NCI-H187 treated with DMSO at 0.1 percent for 48 hours (cell line): ENCODE data around the gene ASXL1.

Source experiments
- DNase-seq: peaks from one replicate; lab custom pipeline; 2025; lab: John Stamatoyannopoulos, UW

ASXL1 gene

DNA sequence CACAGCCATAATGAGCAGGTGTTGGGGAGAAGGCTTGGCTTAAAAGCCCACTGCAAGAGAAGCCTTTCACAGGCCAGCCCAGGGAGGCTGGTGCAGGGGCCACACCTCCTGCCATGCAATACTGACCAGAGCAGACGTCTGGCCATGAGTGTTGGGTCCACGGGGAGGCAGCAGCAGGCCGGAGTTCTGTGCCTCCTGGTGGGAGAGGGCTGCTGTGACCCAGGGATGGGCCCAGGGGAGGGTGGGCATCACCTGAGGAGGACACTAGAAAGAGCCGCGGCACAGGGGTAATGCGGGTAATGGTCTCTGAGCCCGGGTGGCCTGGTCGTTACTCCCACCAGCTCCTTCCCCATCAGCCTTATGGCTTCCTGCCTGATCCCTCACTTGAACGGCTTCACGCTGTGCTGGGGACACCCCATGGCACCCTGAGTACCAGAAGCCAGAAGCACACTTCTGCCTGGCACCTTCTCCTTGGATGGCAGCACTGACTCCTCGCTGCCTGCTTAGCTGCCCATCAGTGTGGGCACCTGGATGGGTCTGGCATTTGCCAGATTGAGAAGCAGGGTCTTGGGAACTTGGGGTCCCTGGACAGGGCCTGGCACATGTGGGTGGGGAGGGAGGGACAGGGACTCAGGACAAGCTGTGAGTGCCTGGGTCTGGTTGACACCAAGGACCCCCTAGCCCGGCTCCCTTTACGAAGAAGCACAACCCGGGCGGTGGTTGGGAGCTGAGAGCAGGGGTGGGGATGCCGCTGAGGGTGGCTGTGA is 108.8 kb downstream of the ASXL1 start:
- no peak for DNase-seq

DNA sequence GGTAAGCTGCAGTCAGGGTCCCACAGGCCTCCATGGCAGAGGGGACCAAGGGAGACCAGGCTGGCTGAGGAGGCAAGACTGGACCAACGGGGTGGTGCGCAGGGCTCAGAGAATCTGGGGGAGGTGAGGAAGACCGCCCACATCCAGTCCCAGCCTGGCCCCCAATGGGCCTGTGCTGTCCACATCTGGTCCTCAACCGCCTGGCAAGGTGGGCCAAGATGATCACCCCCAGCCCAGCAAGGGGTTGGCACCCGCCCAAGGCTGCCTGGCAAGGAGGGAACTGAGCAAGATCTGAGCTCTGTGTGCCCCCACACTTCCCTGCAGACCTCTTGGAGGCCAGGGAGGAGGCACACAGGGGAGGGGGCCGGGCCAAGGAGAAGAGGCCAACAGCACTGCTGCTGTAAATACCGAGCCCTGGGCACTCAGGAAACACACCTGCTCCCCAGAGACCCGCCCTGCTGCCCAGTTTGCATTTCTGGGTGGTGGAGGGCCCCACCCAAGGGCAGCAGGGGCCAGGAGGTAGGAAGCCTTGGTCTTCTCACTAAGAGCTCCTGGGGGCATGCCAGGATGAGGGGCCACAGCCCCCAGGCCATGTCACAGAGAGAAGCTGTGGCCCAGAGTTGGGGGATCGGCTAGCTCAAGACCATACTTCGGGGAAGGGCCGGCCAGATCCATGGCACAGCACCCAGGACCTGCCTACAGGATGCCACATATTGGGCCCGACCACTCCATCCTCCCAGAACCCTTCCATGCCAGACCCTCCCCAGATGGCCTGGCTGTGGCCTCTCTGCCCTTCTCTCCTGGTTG is 109.6 kb downstream of the ASXL1 start:
- no peak for DNase-seq

DNA sequence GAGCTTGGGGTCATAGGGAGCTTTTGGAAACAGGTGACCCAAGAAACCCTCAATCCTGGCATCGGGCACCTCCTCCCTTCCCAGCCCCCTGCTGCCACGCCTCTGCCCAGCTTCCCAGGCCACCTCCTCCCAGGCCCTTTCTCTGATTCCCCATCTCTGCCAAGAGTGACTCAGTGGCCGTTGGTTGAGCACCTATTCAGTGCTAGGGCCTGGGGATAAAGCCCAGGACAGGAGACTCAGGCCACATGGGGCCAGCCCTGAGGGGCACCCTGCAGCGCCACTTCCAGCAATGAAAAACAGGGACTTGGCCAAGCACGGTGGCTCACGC is 110.1 kb downstream of the ASXL1 start:
- DNase-seq: no peak

DNA sequence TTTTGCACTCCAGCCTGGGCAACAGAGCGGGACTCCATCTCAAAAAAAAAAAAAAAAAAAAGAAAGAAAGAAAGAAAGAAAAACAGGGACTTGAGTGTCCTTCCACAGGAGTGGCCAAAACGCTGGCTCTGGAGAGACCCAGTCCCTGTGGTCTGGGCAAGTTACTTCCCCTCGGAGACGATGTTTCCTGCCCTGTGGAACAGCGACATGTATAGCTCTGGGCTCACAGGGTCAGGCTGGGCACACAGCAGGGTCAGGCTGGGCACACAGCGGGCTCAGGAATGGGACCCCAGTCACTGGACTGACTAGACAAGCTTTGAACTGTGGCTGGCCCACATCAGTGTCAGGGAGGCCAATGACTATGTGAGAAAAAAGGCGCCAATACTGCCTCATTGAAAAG is 110.7 kb downstream of the ASXL1 start:
- DNase-seq: no peak

DNA sequence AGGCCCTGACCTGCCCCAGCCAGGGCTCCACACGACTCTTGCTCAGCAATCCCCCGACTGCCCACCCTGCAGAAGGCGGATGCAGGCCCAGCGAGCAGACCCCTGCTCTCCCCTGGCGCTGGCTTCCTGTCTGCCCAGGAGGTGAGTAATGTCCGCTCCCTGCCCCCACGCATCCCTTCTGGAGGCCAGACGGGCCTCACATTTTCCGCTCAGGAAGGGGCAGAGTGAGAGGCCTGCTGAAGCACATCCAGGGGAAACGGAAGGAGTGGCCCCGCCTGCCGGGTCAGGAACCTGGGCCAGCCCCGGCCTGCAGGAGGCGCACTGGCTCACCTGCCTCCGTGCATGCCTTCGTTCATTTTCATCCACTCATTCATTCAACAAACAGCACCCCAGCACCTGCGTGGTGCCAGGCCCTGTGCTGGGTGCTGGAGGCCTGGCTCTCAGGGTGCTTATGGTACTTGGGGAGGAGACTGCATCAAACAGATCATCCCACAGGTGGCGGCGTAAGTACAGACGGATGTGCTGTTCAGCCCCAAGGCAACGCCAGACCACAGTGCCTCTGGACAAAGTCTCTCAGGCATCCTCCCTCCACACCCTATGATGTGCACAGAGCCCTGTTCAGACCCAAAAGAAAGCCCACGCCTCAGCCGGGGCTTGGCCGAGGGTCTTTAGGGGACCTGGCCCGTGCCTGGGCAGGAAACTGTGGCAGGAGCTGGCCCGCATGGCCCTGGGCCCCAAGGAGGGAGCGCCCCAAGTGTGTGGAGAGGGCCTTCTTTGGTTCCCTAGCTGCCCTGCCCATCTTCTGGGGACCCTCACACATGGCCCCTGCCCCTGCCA is 112.1 kb downstream of the ASXL1 start:
- no peak for DNase-seq

DNA sequence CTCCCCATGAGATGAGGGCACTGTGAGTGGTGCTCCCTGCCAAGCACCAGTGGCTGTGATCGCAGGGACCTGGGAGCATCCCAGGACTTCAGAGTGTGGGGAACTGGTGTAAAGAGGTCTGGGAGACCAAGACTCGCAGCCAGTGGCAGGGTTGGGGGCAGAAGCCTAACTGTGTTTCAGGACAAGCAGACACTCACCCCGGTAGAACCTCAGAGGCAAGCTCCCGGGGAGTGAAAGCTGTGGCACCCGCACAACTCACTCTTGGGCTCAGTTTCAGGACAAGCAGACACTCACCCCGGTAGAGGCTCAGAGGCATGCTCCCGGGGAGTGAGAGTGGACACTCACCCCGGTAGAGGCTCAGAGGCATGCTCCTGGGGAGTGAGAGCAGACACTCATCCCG is 112.8 kb downstream of the ASXL1 start:
- DNase-seq: no peak

DNA sequence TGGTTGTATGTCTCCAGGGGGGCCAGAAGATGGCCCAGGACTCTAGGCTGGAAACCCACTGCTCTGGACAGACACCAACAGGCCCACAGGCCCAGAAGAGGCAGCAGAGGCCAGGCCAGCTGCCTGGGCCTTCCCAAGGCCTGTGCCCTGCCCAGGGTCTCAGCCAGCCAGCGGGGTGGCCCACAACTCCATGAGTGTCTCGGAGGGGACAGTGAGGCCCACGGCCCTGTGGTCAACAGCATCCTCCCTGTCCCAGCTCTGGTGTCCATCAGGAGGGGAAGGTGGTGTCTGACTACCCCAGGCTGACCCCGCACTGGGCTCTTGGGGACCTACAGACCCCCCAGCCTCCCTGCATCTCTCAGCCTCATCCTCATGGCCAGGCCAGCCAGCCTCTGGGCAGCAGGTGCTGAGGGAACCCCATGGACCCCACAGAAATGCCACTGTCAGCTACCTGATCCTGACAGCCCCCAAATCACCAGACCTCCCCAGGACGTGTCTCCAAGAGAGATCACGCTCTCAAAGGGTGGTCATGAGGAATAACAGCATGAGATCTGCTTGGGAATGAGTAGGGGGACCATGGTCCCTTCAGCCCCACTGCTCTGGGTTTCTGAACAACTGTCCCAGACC is 114.6 kb downstream of the ASXL1 start:
- no peak for DNase-seq

DNA sequence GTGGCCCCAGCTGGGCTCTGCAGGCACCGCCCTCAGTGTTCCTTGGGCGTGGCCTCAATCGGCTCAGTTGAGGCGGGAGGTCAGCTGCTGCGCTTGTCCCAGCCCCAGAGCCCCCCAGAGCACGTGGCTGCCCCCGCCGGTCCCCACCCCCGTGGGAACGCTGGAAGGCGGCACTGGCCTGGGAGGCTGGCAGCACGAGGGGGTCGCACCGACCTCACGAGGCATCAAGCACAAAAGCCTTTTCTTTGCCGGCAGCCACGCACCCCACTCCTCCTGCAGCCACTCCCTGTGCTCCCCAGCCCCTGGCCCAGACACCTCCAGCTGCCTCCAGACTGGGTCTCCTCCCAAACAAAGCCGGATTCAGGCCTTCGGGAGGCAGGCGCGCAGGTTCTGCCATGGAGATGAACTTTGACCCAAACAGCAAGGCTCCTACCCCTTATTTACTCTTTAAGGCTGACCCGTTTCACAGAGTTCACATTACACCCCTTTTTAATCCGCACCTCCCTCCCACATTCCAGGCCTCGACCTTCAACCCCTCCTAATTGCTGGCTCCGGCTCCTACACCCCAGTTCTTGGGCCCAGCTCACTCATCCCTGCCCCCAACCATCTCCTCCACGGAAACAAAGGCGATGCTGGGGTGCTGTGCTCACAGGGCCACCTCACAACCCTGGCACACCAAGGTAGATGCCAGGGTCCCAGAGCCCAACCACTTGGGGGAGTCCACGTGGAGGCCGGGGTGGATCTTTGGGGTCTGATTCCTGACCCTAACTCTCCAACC is 115.3 kb downstream of the ASXL1 start:
- DNase-seq: no peak

DNA sequence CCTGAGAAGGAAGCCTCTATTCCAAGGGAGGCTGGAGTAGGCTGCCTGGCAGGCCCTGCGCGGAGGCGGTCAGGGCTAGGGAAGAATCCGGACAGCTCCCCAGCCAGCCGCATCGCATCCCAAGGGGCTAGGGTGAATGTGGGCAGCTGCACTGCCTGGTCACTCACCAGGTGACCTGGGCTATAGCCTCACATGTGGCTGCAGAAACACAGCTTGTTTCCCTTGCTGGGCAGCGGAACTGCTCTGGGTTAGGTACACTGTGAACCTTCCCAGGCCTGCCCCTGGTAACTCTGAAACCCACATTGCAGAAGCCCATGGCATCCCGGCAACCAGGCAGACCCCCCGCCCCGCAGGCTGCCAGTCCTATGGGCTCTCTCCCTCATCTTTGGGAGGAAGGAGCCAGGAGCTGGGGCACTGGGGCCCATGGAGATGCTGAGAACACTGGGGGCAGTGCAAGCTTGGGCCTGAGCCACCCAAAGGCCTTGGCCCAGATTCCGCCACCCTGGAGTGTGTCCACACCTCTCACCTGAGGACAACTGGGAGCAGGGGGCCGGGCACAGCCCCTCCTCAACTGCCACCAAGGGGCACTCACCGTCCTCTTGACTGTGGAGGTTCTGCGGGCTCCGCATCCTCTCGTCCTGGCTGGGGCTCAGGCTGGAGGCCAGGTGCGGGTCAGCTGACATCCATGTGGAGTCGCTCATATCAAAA is 116.0 kb downstream of the ASXL1 start:
- DNase-seq: no peak

DNA sequence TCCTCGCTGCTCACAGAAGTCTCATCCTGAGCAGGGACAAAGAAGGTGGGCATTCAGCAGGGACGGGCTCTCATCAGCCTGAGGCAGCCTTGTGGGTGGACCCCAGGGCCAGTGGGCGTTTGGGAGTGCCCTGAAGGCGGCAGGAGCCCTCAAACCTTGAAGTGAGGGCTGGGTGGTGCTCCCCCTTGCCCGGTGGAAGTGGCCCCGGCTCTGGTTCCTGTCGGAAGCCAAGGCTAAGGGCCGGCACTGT is 116.5 kb downstream of the ASXL1 start:
- DNase-seq: no peak

DNA sequence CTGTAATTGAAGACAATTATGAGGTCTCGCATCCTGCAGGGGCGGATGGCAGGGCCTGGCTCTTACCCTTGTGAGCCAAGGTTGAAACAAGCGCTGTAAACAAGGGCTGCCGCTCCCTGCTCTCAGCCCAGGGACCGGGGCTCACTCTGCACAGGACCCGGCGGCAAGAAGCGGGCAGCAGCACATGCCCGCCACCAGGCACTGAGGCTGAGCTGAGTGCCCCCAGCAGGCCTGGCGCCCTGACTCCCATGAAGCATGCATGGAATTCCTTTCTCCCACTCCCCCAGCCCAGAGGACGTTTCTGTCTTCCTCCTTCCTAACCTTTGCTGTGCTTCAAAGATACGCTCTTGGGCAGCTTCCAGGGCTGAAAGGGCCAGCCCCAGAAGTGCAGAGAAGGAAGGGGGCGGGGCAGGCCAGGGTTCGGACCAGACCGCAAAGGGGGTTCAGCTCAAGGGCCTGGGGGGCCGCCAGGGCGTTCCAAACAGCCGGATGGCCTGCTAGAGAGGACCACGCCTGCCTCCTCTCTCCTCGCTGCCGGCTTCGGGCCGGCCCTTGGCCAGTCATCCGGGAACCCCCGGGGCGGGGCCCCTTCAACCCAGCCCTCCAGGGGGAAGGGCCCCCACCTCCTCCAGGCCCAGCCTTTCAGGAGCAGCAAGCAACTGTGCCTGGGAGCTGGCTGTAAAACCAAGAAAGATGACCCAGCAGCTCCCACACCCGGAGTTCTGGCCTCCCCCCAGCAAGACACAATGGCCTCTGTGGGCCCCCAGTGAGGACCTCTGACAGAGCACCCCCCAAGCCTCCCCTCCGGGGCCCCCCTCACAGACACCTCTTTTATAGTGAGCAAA is 117.1 kb downstream of the ASXL1 start:
- DNase-seq: no peak

DNA sequence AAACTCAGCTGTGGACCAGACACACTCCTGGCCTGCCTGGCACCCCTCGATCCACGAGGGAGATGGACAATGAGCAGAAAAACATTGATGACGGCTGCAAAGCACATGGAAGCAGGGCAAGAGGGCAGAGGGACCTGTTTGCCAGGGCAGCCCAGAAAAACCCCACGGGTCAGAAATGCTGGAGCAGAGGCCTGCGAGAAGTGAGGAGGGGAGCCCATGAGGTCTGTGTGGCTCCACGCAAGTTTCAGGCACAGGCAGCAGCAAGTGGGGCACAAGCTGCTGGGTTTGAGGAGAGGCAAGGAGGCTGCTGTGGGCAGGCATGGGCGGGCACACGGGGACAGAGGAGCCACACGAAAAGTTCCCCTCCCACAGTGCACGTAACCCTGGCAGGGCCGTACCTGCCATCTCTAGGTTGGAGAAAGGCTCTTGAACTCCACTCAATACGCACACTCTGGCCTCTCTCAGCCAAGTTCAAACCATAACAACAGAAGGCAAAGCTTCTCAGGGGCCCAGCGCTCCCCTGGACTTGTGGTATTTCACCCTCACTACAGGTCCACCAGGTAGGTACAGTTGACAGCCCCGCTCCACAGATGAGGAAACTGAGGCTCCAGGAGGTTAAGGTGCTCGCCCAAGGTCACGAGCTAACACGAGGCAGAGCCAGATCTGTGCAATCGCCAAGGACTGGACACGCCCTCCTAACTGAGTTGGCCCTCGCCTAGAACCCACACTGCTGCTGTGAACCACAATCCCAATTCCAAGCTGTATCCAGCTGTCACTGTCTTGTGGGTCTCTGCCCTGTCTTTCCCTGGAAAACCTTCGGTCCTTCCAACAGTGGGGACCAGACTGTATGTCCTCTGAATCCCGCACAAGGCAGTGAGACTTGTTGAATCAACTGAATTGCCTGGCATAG is 118.8 kb downstream of the ASXL1 start:
- DNase-seq: no peak

DNA sequence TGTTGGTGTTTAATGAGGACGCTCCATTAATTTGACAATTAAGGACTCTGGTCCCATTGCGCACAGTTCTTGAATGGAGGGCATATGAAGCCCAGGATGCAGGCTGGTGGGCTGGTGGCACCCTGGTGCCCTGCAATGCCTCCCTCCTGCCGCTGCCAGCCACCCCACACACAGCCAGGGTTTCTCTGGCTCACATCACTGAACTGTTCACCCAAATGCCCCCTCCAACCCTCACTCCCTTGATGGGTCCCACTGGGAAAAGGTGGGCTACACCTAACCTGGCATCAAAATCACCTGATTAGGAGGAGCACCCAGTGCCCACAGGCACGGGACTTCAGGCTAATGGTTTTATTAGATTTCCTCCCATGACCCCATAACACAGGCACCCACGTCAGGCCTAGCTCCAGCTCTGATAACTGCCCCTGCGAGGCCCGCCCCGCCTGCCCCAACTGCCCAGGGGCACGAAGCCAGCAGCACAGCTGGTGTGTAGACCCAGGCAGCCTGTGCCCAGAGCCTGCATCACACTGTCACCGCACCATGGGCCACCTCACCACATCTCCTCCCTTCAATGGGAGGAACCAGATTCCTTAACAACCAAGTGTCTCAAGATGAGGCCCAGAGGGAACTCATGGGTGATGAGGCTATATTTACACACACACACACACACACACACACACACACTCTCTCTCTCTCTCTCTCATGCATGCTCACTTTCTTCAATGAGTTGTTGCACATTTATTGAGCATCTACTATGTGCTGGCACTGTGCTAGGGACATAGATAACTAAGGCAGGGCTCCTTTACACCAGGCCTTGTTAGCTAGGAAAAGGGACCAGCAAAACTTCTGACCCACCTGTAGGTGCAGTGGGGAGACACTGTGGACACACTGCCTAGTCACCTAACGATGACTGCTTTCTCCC is 119.7 kb downstream of the ASXL1 start:
- no peak for DNase-seq

DNA sequence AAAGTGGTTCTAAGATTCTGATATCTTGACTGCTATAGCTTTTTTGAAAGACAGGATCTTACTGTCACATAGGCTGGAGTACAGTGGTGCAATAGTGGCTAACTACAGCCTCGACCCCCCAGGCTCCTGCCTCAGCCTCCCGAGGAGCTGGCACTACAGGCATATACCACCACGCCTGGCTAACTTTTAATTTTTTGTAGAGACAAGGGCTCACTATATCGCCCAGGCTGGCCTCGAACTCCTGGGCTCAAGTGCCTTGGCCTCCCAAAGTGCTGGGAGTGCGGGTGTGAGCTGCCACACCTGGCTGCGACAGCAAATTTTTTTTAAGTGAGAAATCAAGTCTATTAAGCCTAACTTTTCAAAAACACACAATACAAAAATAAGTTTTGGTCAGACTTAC is 120.4 kb downstream of the ASXL1 start:
- DNase-seq: no peak

DNA sequence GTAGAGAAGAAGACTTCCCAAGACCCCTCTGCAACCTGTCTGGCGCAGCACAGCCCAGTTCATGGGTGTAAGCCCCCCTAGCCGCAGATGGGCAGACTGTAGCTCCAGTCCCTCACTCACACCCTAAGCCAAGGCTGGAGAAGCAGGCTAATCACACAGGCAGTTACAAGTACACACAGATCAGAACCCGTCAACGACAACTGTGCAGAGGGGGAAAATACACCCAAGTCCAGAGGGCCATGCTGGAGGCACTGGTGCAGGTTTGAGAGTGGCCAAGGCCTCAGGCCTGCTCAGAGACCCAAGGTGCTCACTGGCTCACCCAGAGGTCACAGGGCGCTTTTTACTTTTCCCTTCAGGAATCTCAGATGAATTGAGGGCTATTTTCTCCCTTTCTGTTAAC is 120.9 kb downstream of the ASXL1 start:
- no peak for DNase-seq

DNA sequence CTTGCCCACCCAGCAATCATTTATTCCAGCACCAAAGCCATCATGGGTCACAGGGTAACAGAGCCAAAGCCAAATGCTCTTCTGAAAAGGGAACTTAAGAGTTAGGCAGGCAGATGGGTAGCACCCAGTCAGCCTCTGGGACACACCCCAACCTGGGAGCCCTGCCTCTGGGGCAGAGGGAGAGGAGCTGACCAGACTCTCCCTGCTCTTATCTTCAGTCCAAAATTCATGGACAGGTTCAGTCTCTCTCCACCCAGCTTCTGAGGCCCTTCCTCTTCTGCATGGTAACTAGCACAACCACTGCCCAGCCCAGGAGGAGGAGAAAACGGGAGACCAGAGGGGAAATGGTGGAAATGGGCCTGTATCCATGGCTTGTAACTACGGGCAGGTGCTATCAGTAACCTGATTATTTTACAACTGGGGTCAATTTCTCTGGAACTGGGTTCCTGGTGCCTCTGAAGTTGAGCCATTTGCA is 121.6 kb downstream of the ASXL1 start:
- no peak for DNase-seq

DNA sequence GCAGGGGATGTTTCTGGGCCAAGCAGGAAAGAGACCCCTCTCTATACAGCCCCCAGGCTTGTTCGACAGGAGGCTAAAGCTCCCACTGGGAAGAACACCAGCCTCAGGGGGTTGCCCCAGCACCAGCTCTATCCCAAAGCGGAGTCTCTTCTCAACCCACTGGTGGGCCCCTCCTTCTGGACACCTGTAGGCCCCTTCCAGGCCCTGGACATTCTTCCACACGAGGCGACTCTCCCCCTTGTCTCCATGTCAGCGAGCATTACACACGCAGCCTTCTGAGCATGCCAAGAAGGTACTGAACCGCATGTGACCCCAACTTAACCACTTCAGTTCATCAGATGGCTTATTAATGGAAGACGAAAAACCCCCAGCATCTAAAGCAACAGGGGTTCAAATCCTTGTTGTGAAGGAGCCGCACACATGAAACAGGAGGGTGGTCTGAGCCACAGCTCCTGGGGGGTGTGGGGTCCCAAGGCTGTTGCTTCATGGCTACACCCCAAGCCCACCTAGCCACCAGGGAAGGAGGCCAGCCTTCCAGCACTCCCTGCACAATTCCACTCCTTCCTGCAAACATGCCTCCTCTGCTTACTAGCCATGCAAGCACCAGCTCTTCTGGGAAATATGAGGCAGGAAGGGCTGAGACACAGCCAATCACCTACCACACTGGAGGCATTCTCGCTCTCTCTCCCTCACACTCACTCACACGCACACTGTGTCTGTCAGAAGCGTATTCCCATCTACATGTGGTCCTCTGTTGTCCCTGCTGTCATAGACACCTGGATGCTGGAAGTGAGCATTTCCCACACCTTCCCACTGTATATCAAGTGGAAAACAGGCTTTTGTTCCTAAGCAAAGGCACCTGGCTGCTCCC is 122.5 kb downstream of the ASXL1 start:
- DNase-seq: no peak
